SK-N-MC (cell line): ENCODE results near the gene TUT4.

Source experiments
- EZH2 ChIP-seq: fragments of 200-600 bp; sonication (generic); IDR thresholded peaks from one replicate; pipeline ENCODE4 v1.6.1; 2017; ENCODE audit warnings: antibody characterized with exemption
- POLR2AphosphoS5 ChIP-seq: IDR thresholded peaks from 2 replicates; pipeline ENCODE4 v1.6.1; 2012; ENCODE audit warnings: mild to moderate bottlenecking, low read depth, low read length, borderline replicate concordance

DNA sequence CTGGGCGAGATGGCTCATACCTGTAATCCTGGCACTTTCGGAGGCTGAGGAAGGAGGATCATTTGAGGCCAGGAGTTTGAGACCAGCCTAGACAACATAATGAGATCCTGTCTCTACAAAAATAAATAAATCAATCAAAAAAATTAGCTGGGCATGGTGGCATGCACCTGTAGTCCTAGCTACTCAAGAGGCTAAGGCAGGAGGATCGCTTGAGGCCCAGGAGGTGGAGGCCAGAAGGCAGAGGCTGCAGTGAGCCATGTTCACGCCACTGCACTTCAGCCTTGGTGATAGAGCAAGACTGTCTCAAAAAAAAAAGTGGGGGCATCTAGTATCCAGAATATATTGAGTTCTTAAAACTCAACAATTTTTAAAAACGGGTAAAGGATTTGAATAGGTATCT, 6.0 kb downstream of the TUT4 start:
- no peak for TF ChIP-seq POLR2AphosphoS5
- no peak for TF ChIP-seq EZH2
